A549 (cell line): ENCODE results near the gene ZNF83. TPM values are rescaled to one million over a fixed set of nuclear protein-coding genes. Genes with fewer than 3 reads are reported as not detected.
"Not testable (repeated sequence)": the region's sequence is repeated elsewhere in the genome, so short reads cannot be mapped to it uniquely, and the experiment has no call there.

Experiments used
- ATAC-seq, 2 experiments: fragments of 200-7000 bp in 1 of 2; fragments of >200 bp in 1 of 2; cut with Nextera tagmentation in 1 of 2; cut with Tn5 transposase in 1 of 2; 3 replicates each; pipeline versions ENCODE4 v1.8.0 to v1.9.1; 2018 to 2020; ENCODE audit warnings: mild to moderate bottlenecking in 1 of 2, moderate library complexity in 1 of 2
- CTCF ChIA-PET: fragments of 300-600 bp; sonication (Branson Sonifier 250); formaldehyde crosslinking; extraction: SDS; loops from one replicate; lab custom pipeline; 2021; ENCODE audit warnings: antibody characterized with exemption, inconsistent platforms; lab: Yijun Ruan, JAX
- POLR2A ChIA-PET: fragments of 350-600 bp; formaldehyde crosslinking; extraction: SDS; loops from one replicate; lab custom pipeline; 2021; ENCODE audit warnings: antibody characterized with exemption, inconsistent platforms; lab: Yijun Ruan, JAX
- DNase-seq, 2 experiments: peaks; one replicate each; pipeline versions ENCODE4 v3.0.0 to v3.0.0-alpha.2; 2011 to 2016; ENCODE audit warnings: low read depth in 1 of 2, low spot score in 1 of 2
- FAIRE-seq: peaks from 2 replicates; lab custom pipeline; 2011; peaks lifted over from hg19 to GRCh38; lab: Jason Lieb, UNC
- H3K27ac ChIP-seq, 2 experiments: fragments of >200 bp; sonication (Bioruptor Twin); formaldehyde crosslinking; 3 replicates each; pipeline ENCODE4 v1.5.1; 2016 to 2017
- H3K4me1 ChIP-seq: fragments of >200 bp; sonication (Bioruptor Twin); formaldehyde crosslinking; 3 replicates; pipeline ENCODE4 v1.6.1; 2016
- H3K4me2 ChIP-seq: fragments of >200 bp; sonication (Bioruptor Twin); formaldehyde crosslinking; 3 replicates; pipeline ENCODE4 v1.6.1; 2016
- H3K4me3 ChIP-seq: fragments of >200 bp; sonication (Bioruptor Twin); formaldehyde crosslinking; 3 replicates; pipeline ENCODE4 v1.5.1; 2016
- H3K9me3 ChIP-seq: fragments of >200 bp; sonication (Bioruptor Twin); formaldehyde crosslinking; 3 replicates; pipeline ENCODE4 v1.6.1; 2016
- ATOH8 ChIP-seq: fragments of 250-450 bp; sonication (Bioruptor Pico); IDR thresholded peaks from 2 replicates; pipeline ENCODE4 v1.5.0; 2020; ENCODE audit warnings: low read depth, mild to moderate bottlenecking, moderate library complexity
- BCL3 ChIP-seq: fragments of >200 bp; sonication (Bioruptor Twin); formaldehyde crosslinking; IDR thresholded peaks from 3 replicates; pipeline ENCODE4 v1.6.1; 2016
- CEBPB ChIP-seq, 2 experiments: fragments of >200 bp in 1 of 2; sonication (Bioruptor Twin) in 1 of 2; formaldehyde crosslinking in 1 of 2; IDR thresholded peaks; 2 replicates each; pipeline ENCODE4 v1.6.1; 2012 to 2016
- E2F6 ChIP-seq: IDR thresholded peaks from 2 replicates; pipeline ENCODE4 v1.6.1; 2012; ENCODE audit warnings: low read depth, borderline replicate concordance
- FOSB ChIP-seq: fragments of 250-450 bp; sonication (Bioruptor Pico); IDR thresholded peaks from 2 replicates; pipeline ENCODE4 v1.5.0; 2020; ENCODE audit warnings: mild to moderate bottlenecking, moderate library complexity
- GATA3 ChIP-seq: IDR thresholded peaks from 2 replicates; pipeline ENCODE4 v1.6.1; 2012; ENCODE audit warnings: borderline replicate concordance
- HEYL ChIP-seq: fragments of 250-450 bp; sonication (Bioruptor Pico); IDR thresholded peaks from 2 replicates; pipeline ENCODE4 v1.8.0; 2021; ENCODE audit warnings: mild to moderate bottlenecking, moderate library complexity
- JUNB ChIP-seq: fragments of >200 bp; sonication (Bioruptor Twin); formaldehyde crosslinking; IDR thresholded peaks from 2 replicates; pipeline ENCODE4 v1.6.1; 2016
- KDM1A ChIP-seq: fragments of 200-600 bp; sonication (generic); IDR thresholded peaks from 2 replicates; pipeline ENCODE4 v1.6.1; 2016; ENCODE audit warnings: low read depth, mild to moderate bottlenecking
- MAX ChIP-seq: IDR thresholded peaks from 2 replicates; pipeline ENCODE4 v1.6.1; 2012
- NR3C1 ChIP-seq: fragments of >200 bp; sonication (Bioruptor Twin); formaldehyde crosslinking; IDR thresholded peaks from 3 replicates; pipeline ENCODE4 v1.6.1; 2017
- PHF8 ChIP-seq: fragments of 200-600 bp; sonication (generic); IDR thresholded peaks from 2 replicates; pipeline ENCODE4 v1.6.1; 2016; ENCODE audit warnings: low read depth, mild to moderate bottlenecking, antibody characterized with exemption, moderate library complexity, borderline replicate concordance
- RAD21 ChIP-seq, 2 experiments: fragments of >200 bp in 1 of 2; sonication (Bioruptor Twin) in 1 of 2; formaldehyde crosslinking in 1 of 2; IDR thresholded peaks in 1 of 2; conservative IDR thresholded peaks in 1 of 2; 2 replicates in 1 of 2; 3 replicates in 1 of 2; pipeline ENCODE4 v1.6.1; 2012 to 2018; ENCODE audit warnings: inconsistent platforms in 1 of 2
- RARB ChIP-seq: fragments of 250-450 bp; sonication (Bioruptor Pico); IDR thresholded peaks from 2 replicates; pipeline ENCODE4 v1.8.0; 2021; ENCODE audit warnings: mild to moderate bottlenecking, moderate library complexity
- RFX5 ChIP-seq: fragments of 450-650 bp; IDR thresholded peaks from 2 replicates; pipeline ENCODE4 v1.7.1; 2014; ENCODE audit warnings: antibody characterized with exemption, mild to moderate bottlenecking, moderate library complexity
- RNF2 ChIP-seq: fragments of 200-600 bp; sonication (generic); IDR thresholded peaks from 2 replicates; pipeline ENCODE4 v1.6.1; 2016; ENCODE audit warnings: low read depth, mild to moderate bottlenecking, antibody characterized with exemption, moderate library complexity, borderline replicate concordance
- TFCP2L1 ChIP-seq: fragments of 250-450 bp; sonication (Bioruptor Pico); IDR thresholded peaks from 2 replicates; pipeline ENCODE4 v1.5.0; 2021; ENCODE audit warnings: mild to moderate bottlenecking
- ZFP36 ChIP-seq: fragments of 450-650 bp; IDR thresholded peaks from 2 replicates; pipeline ENCODE4 v1.6.1; 2014; ENCODE audit warnings: borderline replicate concordance; ENCODE audit not compliant: partially characterized antibody
- ZNF302 ChIP-seq: fragments of 250-450 bp; sonication (Bioruptor Pico); IDR thresholded peaks from 2 replicates; pipeline ENCODE4 v1.9.0; 2021; ENCODE audit warnings: inconsistent platforms, mild to moderate bottlenecking, moderate library complexity
- ZSCAN20 ChIP-seq: fragments of 250-450 bp; sonication (Bioruptor Pico); IDR thresholded peaks from 2 replicates; pipeline ENCODE4 v1.8.0; 2022; ENCODE audit warnings: mild to moderate bottlenecking, moderate library complexity
- WGBS: methylation state at CpG from one replicate; pipeline ENCODE4 v1.1.6; 2017; ENCODE audit errors: missing lambda C conversion rate; 5-methylcytosine and 5-hydroxymethylcytosine counted together
- polyA plus RNA-seq, 4 experiments: library from polyadenylated mRNA; depleted of rRNA in 3 of 4; stranded (reverse); fragments of >200 nt; fragmentation: RNase III in 1 of 4; extraction: RNeasy Plus Mini Kit Qiagen cat#74134 plus additional on column Dnase treatment in 1 of 4; gene quantifications; 2 replicates in 3 of 4; 3 replicates in 1 of 4; pipeline ENCODE4 v1.2.3, GENCODE V29; 2011 to 2017

ZNF83 gene
- polyA plus RNA-seq, 2 of the 4 experiments (the other 2 are of a cell fraction) = 0.03 to 0.39 TPM

- 60% methylated on average over 5 of the region's 5 CpGs for WGBS
- Histone ChIP-seq H3K27ac (no peak overlapping the region), H3K4me2 (no peak overlapping the region), H3K9me3 (peaks cover 82% of the 10 kb centered on the region)
- DNase-seq = no peak
- POLR2A ChIA-PET = no interaction called here
- no peak for ATAC-seq
- no peak for FAIRE-seq
- TF ChIP-seq ZFP36 = no peak
- TF ChIP-seq JUNB = no peak
- no peak for TF ChIP-seq MAX
- TF ChIP-seq RFX5 = no peak
- TF ChIP-seq, all 56 proteins: peak for 0
- Histone ChIP-seq H3K4me1 (no peaks in the 10 kb centered on the region), H3K4me3 (no peak overlapping the region)
- CTCF ChIA-PET = no interaction called here
These were observed 24.8 kb downstream of the ZNF83 start for GRCh38 chr19:52613299-52613906.

- ChIA-PET CTCF (no interaction called here), POLR2A (no interaction called here)
- no peak overlapping the region for H3K27ac ChIP-seq
- FAIRE-seq (no peak), ATAC-seq (no peak), DNase-seq (no peak)
- H3K9me3 ChIP-seq = peaks cover 76% of the 10 kb centered on the region
- TF ChIP-seq BCL3 (no peak), CEBPB (IDR thresholded peaks at IDR 0.05) (no peak), RAD21 (conservative IDR thresholded peaks at IDR 0.05 in 1 of 2, IDR thresholded peaks at IDR 0.05 in 1 of 2) (no peak), ZSCAN20 (CRISPR knock-in tag) (no peak), RARB (no peak), ATOH8 (CRISPR knock-in tag) (no peak), RNF2 (no peak), ZNF302 (CRISPR knock-in tag) (no peak), NR3C1 (no peak)
- WGBS = 40% methylated on average over 14 of the region's 14 CpGs
- no peaks in the 10 kb centered on the region for H3K4me1 ChIP-seq
- no peak overlapping the region for H3K4me2 ChIP-seq
- H3K4me3 ChIP-seq = no peak overlapping the region
These were observed 34.5 kb downstream of the ZNF83 start for GRCh38 chr19:52603558-52604207.

GRCh38 chr19:52602941-52603340 is 35.2 kb downstream of the ZNF83 start:
- Histone ChIP-seq H3K4me1 (no peaks in the 10 kb centered on the region), H3K4me2 (no peak overlapping the region), H3K27ac (no peak overlapping the region), H3K4me3 (no peak overlapping the region)
- FAIRE-seq (no peak), DNase-seq (no peak), ATAC-seq (no peak)
- ChIA-PET POLR2A (no interaction called here), CTCF (no interaction called here)
- TF ChIP-seq GATA3 (no peak), HEYL (no peak), PHF8 (no peak), TFCP2L1 (CRISPR knock-in tag) (no peak), FOSB (CRISPR knock-in tag) (no peak), RARB (no peak), E2F6 (no peak), KDM1A (no peak), RFX5 (no peak)
- TF ChIP-seq, all 56 proteins: peak for 0
- H3K9me3 ChIP-seq = peaks cover 76% of the 10 kb centered on the region
- WGBS = 29% methylated on average over 2 of the region's 2 CpGs

GRCh38 chr19:52601974-52602366 is 36.2 kb downstream of the ZNF83 start:
- FAIRE-seq, ATAC-seq, DNase-seq, H3K4me1 ChIP-seq, CTCF ChIA-PET, H3K4me3 ChIP-seq, H3K4me2 ChIP-seq, H3K27ac ChIP-seq, POLR2A ChIA-PET: not testable (repeated sequence)
- 47% methylated on average over 3 of the region's 3 CpGs for WGBS
- H3K9me3 ChIP-seq = peaks cover 79% of the 10 kb centered on the region
